HG03439 (cell line): ENCODE data around the gene PHGDH.
"Not testable (repeated sequence)": the region's sequence is repeated elsewhere in the genome, so short reads cannot be mapped to it uniquely, and the experiment has no call there.

Experiments used
- ATAC-seq: cut with Tn5 transposase; IDR thresholded peaks from one replicate; pipeline ENCODE4 v1.9.1; 2021; ENCODE audit warnings: mild to moderate bottlenecking, moderate library complexity; ENCODE audit not compliant: unreplicated experiment

PHGDH gene

DNA sequence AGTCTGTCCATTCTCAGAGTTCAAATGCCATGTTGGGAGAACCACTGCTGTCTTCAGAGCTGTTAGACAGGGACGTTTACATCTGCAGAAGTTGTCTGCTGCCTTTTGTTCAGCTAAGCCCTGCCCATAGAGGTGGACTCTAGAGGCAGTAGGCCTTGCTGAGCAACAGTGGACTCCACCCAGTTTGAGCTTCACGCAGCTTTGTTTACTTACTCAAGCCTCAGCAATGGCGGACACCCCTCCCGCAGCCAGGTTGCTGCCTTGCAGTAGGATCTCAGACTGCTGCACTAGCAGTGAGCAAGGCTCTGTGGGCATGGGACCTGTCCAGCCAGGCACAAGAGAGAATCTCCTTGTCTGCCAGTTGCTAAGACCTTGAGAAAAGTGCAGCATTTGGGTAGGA lies 14.9 kb upstream of the PHGDH start:
- not testable (repeated sequence) for ATAC-seq

DNA sequence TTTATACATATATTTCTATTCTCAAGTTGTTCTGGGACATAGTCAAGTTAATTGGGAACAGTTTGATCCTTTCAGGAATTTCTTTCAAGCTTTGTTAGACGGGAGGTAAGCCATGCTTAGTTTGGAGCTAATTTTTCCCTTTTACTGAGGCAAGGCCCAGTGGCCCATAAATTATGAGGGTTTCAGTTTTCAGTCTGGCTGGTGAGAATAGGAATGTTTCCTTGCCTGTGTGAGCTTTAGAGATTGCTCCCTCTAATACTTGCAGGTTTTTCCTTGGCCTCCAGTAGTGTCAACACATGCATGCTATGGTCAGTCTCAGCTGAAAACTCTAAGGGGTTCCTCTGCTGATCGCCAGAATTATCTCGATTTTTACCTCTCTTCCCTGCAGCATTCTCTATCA lies 14.1 kb upstream of the PHGDH start:
- ATAC-seq, result no peak

DNA sequence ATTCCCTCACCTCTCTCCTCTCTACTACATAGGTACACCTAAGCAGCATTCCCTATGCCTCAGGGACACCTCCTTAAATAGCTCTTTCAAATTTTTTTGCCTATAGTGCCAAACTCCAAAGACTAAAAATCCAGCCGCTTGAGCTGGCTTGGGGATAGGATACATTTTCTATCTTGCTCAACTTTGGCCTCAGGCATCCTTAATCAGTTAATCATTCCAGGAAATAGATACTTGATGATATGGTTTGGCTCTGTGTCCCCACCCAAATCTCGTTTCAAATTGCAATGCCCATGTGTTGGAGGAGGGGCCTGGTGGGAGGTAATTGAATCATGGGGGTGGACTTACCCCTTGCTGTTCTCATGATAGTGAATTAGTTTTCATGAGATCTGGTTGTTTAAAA lies 11.4 kb upstream of the PHGDH start:
- no peak for ATAC-seq

DNA sequence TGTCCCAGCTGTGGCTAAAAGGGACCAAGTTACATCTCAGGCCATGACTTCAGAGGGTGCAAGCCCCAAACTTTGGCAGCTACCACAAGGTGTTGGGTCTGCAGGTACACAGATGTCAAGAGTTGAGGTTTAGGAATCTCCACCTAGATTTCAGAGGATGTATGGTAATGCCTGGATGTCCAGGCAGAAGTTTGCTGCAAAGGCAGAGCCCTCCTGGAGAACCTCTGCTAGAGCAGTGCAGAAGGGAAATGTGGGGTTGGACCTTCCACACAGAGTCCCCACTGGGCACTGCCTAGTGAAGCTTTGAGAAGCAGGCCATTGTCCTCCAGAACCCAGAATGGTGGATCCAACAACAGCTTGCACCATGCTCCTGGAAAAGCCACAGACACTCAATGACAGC lies 10.1 kb upstream of the PHGDH start:
- ATAC-seq, result no peak

DNA sequence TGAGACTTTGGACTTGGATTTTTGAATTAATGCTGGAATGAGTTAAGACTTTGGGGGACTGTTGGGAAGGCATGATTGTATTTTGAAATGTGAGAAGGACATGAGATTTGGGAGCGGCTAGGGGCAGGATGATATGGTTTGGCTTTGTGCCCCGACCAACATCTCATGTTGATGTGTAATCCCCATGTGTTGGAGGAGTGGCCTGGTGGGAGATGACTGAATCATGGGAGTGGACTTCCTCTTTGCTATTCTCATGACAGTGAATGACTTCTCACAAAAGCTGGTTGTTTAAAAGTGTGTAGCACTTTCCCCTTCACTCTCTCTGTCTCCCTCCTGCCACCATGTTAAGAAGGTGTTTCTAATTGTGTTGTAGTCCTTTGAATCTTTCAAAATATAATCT lies 9.3 kb upstream of the PHGDH start:
- ATAC-seq, result no peak

DNA sequence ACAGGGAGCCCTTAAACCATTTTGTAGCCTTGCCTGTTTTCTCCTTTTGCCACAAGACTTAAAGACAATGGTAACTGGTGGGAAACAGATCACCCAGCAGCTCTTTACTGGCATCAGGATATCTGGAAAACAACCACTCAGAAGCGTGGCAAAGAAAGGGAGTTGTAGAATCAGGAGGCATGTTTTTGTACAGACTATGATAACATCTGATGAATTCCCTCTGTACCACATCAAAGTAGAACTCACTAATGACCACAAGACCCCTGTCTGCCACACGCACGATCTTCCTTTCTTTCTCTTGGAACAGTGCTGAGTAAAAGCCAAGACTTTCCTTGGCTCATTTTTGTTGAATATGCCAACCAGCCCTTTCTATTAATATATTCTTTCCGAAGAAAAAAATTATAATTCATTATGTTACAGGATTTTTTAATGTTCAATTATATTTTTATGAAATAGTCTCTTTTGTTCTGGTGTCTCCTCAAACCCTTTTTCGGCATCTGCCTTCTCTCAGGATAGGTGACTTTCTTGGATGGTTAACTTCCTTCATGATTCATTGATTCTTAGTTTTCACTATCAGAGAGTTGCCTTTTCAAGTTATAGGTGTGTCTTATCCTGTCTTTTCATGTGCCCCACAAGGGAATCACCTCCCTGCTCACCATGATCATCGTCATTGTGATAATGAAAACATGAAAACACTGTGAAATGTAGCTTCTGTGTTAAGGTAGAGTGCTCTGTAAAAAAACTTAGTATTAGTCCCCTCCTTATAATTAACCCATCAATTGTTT lies 7.9 kb upstream of the PHGDH start:
- no peak for ATAC-seq

DNA sequence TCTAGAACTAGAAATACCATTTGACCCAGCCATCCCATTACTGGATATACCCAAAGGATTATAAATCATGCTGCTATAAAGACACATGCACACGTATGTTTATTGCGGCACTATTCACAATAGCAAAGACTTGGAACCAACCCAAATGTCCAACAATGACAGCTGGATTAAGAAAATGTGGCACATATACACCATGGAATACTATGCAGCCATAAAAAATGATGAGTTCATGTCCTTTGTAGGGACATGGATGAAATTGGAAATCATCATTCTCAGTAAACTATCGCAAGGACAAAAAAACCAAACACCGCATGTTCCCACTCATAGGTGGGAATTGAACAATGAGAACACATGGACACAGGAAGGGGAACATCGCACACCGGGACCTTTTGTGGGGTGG lies 5.1 kb upstream of the PHGDH start:
- ATAC-seq, result not testable (repeated sequence)

DNA sequence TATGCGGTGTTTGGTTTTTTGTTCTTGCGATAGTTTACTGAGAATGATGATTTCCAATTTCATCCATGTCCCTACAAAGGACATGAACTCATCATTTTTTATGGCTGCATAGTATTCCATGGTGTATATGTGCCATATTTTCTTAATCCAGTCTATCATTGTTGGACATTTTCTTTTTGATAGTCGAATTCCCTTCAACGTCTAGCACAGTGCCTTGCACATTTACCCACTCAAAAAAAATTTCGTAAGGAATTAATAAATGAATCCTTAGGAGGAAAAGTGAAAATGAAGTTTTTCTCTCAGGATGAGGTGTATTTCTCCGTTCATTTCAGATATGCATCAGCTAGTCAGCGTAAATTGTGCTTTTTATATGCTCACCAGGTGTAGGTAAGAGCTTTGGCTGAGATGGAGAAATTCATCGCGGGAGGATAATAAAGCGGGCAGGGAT lies 354 bp upstream of the PHGDH start:
- not testable (repeated sequence) for ATAC-seq

DNA sequence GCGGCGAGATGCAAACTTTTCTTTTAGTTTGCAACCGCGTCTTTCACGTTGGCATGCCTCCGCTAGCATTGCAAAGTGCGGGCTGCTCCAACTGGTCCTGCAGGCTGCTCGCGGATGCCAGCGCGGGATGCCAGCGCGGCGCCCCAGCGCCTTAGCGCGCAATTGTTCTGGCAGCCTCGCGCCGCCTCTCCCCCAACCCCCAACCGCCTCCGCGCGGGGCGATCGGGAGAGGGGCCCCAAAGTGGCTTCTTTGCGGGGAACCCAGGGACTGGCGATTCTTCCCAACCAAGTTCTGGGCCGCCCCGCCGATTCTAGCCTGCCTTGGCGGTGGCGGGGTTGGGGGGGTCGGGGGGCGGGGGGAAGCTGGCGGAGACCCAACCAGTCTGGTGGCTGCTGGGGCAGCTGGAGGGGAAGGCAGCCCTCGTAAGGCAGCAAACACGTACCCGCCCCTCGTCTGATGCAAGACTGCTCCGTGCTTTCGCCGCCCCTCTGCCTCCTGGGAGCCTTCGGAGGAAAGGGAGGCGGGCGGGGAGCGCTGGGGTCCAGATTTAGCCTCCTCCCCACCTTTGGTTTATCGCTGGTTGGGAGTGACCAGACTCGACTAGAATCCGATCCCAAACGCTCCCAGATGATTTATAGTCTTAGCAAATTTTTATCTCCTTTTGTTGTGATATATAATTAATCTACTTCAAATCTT lies 756 bp downstream of the PHGDH start:
- ATAC-seq, result no peak

DNA sequence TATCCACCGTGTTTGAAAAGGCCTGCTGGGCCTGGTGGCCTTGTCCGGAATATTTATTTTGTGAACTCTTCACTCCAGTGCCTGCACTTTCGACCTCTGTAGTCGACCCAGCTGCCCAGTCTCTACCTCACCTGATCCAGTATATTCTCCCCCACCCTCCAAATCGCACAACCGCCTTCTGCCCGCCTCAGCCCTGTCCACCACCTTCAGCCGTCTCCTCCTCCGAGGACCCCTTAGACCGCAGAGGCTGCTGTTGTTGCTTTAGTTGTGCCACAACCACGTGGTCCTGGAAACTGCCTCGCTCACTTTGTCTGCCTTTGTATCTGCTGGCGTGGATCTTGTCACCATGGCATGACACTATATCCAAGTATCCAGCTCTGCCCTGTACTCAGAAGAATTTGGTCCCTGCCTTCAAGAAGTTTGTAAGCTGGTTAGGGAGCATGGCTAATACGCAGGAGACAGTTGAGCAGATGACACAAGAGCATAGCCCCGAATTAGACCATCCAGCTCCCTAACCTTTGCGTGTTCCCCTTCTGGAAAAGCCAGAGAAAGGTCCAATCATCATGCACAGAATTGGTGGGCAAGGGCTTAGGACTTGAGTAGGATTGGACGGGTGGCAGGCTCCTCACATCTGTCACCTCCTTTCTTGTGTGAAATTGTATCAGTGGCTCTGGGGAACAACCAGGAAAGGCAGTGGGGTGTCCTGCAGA lies 1.5 kb downstream of the PHGDH start:
- no peak for ATAC-seq

DNA sequence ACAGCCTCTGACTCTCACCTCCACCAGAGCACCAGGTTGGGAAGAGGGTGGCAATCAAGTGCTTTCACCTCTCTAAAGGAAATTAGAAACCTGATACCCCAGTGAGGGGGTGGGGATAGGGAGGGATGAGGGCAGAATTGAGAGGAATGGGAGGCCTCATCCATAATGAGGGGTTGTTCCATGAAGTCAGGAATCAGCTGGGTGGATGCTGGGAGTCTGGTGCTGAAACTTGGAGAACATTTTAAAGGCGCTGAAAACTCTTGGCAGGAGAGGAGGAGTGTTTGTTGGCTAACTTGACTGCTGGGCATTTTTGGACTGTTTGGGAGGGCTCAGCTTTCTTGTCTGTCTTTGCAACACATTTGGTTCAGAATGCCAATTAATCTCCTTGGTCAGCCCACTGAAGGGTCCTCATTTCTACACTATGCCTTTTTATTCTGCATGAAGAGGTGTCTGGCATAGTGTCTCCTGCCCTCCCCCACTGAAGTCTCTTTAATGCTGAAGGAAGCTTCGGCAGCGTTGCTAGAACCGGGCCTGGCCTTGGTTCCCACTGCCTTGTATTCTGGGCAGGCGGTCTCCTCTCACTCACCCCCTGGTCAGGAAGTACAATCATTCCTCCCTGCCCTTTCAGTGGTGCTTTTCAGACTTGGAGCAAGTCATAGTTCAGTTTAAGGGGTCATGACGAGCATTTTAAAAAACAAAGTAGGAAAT lies 2.2 kb downstream of the PHGDH start:
- no peak for ATAC-seq

DNA sequence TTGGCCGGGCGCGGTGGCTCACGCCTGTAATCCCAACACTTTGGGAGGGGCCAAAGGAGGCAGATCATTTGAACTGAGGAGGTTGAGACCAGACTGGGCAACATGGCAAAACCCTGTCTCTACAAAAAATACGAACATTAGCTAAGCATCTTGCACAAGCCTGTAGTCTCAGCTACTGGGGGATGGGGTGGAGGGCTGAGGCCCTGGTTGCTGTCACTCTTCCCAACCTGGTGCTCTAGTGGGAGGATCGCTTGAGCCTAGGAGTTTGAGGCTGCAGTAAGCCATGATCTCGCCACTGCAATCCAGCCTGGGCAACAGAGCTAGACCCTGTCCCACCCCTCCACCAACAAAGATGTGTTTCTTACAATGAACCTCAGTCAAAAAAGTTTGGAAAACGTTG lies 2.8 kb downstream of the PHGDH start:
- no peak for ATAC-seq

DNA sequence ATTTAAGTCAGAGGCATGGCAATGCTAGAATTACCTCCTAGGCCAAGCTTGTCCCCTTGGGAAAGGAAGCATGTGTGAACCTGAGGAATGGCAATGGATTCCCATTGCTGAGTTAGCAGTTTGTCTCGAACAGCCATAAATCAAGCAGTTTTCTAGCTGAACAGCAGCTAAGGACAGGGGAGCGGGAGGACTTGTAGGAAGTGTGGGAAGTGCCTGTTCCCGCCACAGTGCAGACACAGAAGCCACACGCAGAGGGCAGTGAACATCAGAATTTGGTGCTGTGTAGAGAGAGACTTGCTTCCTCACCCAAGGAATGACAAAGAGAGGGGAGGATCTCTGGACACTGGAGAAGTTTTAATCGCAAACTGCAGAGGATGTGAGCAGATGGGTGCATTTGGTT lies 3.8 kb downstream of the PHGDH start:
- no peak for ATAC-seq

DNA sequence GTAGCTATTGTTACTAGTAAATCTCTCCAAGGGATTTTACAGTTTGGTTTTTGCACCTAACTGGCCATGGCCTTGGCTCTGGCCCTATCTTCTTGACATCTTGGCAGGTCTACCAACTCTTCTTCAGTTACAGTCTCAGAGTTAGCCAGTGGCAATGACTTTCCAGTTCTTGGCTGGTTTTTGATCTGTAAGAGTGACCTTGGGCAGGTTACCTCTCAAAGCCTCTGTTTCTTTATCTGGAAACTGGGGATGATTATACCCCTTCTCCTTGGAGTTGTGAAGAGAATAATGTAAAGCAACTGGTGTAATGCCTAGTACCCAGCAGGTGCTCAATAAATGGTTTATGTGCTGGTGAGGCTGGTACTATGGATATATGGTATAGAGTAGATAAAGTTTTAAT lies 6.7 kb downstream of the PHGDH start:
- ATAC-seq, result no peak

DNA sequence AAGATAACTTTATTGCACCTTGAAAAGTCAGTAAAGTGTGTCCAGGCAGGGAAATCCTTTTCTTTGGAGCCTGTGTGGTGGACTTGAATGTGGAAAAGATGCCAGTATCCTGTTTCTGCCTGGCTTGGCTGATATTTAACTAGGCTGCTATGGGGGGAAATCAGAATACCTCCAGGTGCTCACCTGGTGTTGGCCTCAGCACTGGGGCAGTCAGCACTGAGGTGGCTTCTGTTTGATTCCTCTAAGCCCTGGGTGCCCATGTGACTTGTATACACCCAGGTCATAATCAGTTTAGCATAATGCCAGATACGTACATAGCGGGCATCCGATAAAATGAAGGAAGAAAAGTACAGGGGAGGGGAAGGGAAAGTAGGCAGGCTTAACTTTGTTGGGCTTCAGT lies 7.2 kb downstream of the PHGDH start:
- ATAC-seq, result no peak

DNA sequence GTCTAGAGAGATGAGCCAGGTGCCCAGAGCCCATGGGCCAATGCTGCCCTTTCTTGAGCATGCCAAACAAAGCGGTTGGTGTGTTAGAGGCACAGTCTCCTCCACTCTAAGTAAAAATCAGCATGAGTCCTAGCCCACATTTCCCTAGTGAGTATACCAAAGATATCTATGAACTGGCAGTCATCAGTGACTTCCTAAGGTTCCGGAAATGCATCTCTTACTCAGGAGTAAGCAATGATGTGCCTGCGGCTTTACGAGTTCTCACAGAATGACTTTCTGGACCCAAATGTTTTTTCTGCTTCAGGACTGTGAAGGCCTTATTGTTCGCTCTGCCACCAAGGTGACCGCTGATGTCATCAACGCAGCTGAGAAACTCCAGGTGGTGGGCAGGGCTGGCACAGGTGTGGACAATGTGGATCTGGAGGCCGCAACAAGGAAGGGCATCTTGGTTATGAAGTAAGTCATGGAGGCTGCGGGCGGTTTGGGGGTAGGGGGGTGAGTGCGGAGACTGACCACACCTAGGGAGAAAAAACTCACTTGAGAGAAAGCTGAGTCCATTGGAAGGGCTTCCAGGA lies 9.2 kb downstream of the PHGDH start:
- no peak for ATAC-seq

DNA sequence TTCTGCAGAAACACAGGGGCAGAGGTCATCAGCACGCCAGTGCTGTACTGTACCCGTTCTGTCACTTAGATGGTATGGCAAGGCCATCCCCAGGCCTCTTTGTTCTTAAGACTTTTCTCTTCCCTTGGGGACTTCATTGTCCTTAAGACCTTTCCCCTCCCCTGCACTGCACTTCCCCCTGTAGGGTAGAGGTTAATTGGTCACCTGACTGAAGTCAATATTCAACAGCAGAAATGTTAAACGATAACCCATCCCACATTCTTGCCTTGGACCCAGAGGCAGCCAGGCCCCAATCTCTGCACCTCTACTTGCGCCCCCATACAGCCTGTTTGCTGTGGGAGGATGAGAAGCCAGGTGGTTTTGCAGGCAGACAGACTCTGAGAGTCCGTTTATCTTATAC lies 10.2 kb downstream of the PHGDH start:
- no peak for ATAC-seq

DNA sequence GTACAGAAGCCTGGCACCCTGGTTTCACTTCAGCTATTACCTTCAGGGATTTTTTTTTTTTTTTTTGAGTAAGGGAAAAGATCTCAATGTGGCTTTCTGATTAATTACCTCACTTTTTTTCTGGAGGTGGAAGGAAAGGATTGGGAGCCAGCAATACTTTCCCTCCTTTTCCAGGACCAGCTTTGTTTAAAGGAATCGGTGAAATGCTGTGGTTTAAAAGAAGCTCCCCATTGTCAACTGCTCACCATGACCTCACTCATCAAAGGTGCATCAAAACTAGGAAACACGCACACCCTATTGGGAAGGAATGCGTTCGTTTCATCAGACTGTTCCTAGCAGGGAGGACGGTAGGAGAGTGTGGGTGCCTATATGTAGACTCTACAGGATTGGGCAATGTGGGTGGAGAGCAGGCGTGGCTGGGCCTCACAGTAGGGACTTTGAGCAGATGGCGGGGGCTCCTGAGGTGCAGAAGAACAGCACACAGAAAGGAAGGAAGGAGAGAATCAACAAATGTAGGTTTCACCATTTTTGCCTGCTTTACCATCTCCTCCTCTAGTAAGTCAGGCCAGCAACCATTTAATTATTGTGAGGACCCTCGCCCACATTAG lies 13.0 kb downstream of the PHGDH start:
- no peak for ATAC-seq

DNA sequence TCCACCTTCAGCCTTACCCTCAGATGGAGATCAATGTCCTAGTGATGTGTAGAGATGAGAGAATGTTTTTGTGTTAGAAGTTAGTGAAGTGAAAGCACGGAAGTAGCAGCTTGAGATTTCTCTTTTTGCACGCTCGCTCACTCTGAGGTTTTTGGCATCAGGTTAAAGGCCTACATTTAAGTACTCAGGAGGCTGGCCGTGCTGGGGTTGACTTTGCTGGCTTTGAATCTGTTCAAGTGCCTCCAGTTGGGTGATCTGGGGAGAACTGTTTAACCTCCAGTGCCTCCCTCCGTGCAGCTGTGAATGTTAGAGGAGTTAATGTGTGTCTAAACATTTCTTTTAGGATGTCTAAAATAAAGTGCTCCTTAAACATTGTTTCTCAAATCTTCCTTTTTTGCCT lies 13.9 kb downstream of the PHGDH start:
- ATAC-seq, result no peak

DNA sequence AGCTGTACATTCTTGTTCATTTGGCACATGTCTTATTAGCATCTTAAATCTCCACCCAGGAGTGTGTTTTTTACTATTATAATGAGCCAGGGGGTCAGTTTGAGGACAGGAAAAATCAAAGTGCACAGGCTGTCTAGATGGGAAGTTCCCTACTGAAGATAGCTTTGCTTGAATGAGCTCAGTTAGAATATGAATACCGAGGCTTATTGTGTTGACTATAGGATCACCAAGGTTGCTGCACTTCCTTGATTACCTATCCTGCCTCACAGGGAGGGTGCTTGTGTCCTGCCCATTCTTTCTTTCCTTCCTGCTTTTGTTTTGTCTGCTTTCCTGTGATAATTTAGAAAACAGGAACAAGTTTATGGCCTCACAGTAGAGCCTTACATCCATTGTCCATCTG lies 16.3 kb downstream of the PHGDH start:
- no peak for ATAC-seq

DNA sequence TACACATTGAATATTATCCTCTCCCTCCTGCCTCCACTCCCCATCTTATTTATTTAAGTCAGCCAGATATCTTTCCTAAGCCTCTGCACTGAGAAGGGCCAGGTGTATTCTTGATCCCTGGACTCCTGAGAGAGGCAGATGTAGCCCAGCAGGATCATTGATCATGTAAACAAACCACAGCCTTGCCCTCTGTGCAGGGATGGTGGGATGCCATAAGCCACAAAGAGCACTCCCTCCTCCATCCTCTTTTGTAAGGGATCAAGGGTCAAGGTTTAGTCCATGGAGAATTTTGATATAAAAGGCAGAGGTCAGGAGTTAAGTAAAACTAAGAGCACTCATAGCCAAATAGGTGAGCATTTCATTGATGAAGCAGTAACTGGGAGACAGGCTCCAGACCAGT lies 17.3 kb downstream of the PHGDH start:
- no peak for ATAC-seq
